NB4 (cell line): ENCODE data around the gene L3MBTL4.

ENCODE experiments used
- MAX ChIP-seq: IDR thresholded peaks from 2 replicates; pipeline ENCODE4 v1.6.1; 2011; ENCODE audit warnings: low read depth, low read length
- MYC ChIP-seq: IDR thresholded peaks from 2 replicates; pipeline ENCODE4 v1.6.1; 2011; ENCODE audit warnings: low read depth, low read length
- POLR2A ChIP-seq: IDR thresholded peaks from 2 replicates; pipeline ENCODE4 v1.6.1; 2011; ENCODE audit warnings: mild to moderate bottlenecking; ENCODE audit not compliant: insufficient read length; ENCODE audit errors: extremely low read depth
- TF ChIP-seq, protein P1 (sequence below): IDR thresholded peaks from one replicate; pipeline ENCODE4 v1.5.1; 2012; ENCODE audit warnings: low read depth, low read length

DNA sequence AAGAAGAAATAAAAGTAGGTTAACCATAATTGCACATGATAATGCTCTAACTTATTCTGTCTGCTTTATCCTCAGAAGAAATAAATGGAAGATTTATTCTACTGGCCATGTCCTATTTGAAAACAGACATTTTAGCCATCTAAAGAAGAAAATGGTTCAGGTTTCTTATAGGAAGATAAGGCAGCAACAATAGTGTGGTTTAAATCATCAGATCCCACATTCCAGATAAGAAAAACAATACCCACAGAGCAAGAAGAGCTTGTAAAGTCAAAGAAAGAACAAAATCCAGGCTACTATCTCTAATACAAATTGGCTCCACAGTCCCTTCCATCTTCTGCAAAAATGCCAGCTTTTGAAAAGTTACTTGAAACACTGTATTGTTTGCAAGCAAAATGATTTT, 49.3 kb downstream of the L3MBTL4 start:
- TF ChIP-seq, protein P1, sequence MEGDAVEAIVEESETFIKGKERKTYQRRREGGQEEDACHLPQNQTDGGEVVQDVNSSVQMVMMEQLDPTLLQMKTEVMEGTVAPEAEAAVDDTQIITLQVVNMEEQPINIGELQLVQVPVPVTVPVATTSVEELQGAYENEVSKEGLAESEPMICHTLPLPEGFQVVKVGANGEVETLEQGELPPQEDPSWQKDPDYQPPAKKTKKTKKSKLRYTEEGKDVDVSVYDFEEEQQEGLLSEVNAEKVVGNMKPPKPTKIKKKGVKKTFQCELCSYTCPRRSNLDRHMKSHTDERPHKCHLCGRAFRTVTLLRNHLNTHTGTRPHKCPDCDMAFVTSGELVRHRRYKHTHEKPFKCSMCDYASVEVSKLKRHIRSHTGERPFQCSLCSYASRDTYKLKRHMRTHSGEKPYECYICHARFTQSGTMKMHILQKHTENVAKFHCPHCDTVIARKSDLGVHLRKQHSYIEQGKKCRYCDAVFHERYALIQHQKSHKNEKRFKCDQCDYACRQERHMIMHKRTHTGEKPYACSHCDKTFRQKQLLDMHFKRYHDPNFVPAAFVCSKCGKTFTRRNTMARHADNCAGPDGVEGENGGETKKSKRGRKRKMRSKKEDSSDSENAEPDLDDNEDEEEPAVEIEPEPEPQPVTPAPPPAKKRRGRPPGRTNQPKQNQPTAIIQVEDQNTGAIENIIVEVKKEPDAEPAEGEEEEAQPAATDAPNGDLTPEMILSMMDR: no peak
- TF ChIP-seq POLR2A: no peak
- TF ChIP-seq MAX: no peak
- TF ChIP-seq MYC: no peak
